GM21367 (cell line): ENCODE results near the gene CCDC6.
"Not testable (repeated sequence)": the region's sequence is repeated elsewhere in the genome, so short reads cannot be mapped to it uniquely, and the experiment has no call there.

Experiments used
- ATAC-seq: cut with Tn5 transposase; IDR thresholded peaks from one replicate; pipeline ENCODE4 v1.9.1; 2021; ENCODE audit not compliant: unreplicated experiment

Gene CCDC6

DNA sequence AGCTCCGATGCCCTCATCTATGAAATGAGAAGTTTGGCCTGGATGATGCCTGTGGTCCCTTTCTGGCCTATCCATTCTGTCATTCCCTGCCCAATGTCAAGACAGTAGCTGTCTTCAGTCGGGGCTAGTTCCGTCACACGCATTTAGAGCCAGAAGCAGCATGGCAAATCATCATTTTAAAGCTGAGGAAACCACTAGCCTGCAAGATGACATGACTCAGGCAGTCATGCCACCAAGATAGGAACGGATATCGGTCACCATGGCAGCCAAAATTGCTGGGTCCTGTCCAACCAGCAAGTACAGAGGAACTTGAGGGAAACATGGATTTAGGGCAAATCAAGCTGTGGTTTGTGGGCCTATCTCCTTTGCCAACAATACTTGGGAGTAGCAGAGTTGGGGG lies 88.6 kb downstream of the CCDC6 start:
- no peak for ATAC-seq

GRCh38 chr10:59814878-59815277 lies 91.5 kb downstream of the CCDC6 start:
- ATAC-seq, result no peak

- no peak for ATAC-seq
These were observed 93.7 kb downstream of the CCDC6 start for GRCh38 chr10:59812519-59813122.

DNA sequence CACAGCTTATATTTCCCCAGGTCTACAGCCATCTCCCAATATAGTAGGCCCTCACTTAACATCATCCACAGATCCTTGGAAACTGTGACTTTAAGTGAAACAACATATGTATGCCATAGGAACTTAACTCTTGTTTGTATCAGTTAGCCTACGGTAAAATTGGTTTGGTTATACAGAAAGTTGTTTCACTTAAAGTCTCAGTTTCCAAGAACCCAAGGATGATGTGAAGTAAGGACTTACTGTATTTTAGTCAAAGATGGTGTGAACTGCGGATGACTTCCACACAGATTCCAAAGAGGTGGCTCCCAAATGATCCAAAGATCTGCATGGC lies 96.7 kb downstream of the CCDC6 start:
- no peak for ATAC-seq

- ATAC-seq, result peak; percentile 97
These were observed 97.3 kb downstream of the CCDC6 start for GRCh38 chr10:59808896-59809643.

GRCh38 chr10:59807629-59808620 lies 98.4 kb downstream of the CCDC6 start:
- ATAC-seq, result no peak

DNA sequence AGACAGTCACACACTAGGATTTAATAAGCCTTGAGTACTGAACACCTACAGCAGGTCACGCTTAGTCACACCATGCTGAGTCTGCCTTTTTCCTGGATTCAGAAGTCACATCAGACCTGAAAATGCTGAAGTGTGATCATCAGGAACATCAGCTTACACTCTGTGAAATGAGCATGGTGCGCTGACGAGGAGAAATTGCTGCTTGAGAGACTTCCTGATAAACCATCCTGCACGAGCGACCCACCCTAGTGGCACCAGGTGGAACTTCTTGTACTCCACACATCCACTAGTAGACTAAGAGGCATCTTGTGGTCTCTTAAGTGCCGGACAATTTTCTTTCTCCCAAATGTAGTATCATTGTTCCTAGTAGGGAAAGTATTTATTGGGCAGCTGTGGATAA lies 101.3 kb downstream of the CCDC6 start:
- no peak for ATAC-seq

DNA sequence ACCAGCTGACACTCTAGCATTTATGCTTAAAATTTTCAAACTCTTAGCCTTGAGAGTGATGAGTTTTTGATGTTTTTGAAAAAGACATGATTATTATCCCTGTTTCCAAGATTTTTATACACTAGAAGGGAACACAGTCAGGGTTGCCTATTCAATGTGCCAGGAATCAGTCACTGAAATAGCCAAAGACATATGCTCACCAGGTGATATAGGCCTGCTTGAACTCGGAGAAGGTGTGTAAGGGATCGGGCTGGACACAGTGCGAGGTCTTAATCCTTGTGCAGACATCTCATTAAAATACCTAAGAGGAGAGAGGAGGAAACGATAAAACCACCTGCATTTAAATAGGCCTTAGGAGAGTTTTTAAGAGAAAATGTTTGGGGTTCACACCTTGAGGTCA lies 102.1 kb downstream of the CCDC6 start:
- ATAC-seq, result no peak

GRCh38 chr10:59803714-59804113 lies 102.6 kb downstream of the CCDC6 start:
- ATAC-seq, result no peak

DNA sequence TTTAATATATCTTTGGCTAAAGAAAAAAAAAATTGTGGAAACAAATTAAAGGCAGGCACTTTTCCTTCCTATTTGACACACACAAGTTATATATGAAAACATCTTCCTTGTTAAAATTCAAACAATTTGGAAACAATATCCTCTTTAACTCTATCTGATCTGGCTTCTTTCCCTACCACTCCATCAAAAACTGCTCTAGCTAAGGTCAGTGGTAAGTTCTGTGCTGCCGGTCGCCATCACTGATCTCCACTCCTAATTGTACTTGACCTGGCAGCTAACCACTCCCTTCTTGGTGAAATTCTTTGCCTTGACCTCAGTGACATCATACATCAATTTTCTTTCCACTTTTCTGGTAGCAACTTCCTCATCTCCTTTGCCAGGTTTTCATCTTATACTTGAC lies 105.2 kb downstream of the CCDC6 start:
- no peak for ATAC-seq

GRCh38 chr10:59799421-59799820 lies 106.9 kb downstream of the CCDC6 start:
- ATAC-seq, result no peak

- no peak for ATAC-seq
These were observed 112.4 kb downstream of the CCDC6 start for GRCh38 chr10:59793919-59794318.

DNA sequence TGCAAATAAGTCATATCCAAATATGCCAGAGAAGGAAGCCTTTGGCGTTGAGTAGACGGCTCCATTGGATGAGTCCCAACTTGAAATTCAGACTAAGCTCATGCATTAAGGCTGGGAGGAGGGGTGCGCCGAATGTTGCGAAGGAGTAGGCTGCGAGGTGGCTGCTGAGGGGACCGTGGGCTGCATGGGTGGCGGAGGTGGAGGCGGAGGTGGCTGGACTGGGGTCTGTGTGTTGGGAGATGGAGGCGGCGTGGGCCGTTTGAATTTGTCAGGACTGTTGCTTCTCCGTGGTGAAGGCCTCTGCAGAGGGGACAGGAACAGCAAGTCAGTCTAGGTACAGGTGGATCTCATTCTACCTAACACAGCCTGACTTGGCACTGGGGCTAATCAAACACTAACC lies 113.5 kb downstream of the CCDC6 start:
- no peak for ATAC-seq

- no peak for ATAC-seq
These were observed 114.8 kb downstream of the CCDC6 start for GRCh38 chr10:59791601-59792000.

GRCh38 chr10:59790080-59790479 lies 116.3 kb downstream of the CCDC6 start:
- ATAC-seq, result not testable (repeated sequence)

DNA sequence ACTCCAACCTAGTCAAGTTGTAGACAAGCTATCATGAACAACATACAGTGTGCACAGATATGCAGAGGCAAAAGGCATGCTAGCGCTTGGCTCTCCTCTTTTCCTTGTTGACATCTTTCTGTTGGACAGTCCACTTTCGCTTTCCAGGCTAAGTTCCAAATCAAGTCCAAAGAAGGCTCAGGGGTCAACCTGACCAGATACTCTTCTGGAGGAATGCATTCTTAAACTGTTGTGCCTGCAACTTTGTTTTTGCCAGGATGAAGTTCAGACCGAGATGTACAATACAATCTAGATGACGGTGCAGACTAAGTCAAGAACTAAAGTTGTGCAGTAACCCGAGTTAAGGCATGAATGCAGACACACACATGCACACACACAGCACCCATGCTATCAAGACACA lies 117.4 kb downstream of the CCDC6 start:
- not testable (repeated sequence) for ATAC-seq

- not testable (repeated sequence) for ATAC-seq
These were observed 119.3 kb downstream of the CCDC6 start for GRCh38 chr10:59787032-59787431.

- ATAC-seq, result not testable (repeated sequence)
These were observed 120.9 kb downstream of the CCDC6 start for GRCh38 chr10:59785476-59785875.

DNA sequence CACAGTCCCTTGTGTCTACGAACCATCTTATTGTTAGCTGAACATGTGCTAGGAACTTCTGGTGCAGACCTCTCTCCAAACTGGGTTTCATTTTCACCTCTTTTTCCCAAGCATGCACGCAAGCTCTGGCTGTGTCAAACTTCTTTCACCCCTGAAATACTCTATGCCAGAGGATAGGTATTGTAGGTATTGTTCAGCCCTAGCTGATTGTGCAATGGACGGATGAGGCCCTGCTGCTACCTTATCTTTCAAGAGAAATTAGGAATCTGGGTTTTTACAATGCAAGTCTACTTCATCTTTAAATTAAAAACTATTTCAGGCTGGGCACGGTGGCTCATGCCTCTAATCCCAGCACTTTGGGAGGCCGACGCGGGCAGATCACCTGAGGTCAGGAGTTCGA lies 124.8 kb downstream of the CCDC6 start:
- ATAC-seq, result no peak

DNA sequence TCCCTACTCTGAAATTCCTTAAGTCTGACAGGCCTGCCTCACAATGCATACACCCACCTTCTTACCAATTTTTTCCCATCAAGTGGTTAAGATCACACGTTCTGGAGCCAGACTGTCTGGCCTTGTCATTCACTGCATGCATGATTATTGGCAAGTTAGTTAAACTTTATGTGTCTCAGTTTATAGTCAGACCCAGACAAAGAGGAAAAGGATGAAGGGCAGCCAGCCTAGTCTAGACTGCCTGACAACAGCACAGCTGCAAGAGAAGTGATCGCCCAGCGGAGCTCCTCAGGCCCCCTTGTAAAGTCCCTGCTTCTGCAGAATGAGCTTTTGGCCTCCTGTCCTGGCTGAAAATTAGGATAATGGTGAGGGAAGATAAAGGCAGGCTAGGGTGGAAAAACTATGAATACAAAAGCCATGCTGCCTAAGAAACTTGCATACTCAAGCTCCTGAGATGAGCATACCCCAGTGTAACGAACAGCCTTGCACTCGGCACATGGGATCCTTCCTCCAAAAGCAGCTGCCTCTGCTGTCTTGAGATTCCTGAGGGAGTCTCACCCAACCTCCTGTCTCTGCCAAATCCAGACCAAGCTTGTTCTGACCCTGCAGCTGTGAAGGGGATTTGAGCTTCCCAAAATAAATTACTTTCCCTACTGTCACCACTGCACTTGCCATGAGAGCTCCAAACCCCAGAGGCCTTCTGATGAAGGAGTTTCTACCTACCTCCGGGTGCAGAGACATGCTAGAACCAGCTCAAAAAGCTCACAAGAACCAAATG lies 126.4 kb downstream of the CCDC6 start:
- no peak for ATAC-seq

GRCh38 chr10:59774451-59774850 lies 131.9 kb downstream of the CCDC6 start:
- ATAC-seq, result no peak
